ENCODE measurements around the gene C1QTNF7.

DNA sequence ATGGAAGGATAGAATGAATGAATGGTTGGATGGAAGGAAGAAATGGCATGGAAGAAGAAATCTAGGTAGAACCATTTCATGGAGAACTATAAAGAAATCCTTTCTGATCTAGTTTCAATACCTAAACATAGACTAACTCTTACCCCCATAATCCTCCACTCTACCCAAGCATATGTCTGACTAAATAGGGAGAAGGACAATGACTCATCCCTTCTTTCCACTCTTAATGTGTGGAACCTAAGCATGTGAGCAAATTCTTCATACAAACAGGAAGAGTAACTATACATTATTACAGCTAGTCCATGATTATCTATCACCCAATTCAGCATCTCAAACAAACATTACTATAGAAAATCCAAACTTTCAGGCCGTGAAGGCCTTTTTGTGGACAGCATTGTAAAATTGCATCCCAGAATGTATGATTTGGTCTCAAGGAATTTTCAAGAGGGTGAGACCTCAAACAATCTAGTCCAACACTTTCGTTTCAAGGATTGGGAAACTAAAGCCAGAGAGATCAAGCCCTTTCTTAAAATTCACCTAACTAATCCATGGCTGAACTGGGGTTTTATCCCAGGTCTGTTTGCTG, 11.2 kb downstream of the C1QTNF7 start:
- TF ChIP-seq CTCF (CRISPR knock-in tag; IDR thresholded peaks at IDR 0.05) (no peak), KLF16 (CRISPR knock-in tag; IDR thresholded peaks at IDR 0.05) (no peak), CC2D1A (CRISPR knock-in tag; IDR thresholded peaks at IDR 0.05) (no peak), ZSCAN30 (CRISPR knock-in tag; IDR thresholded peaks at IDR 0.05) (no peak), POLR2AphosphoS5 (IDR thresholded peaks at IDR 0.05; ENCODE audit: low read depth, low read length) (no peak), TAF15 (IDR thresholded peaks at IDR 0.05; ENCODE audit: low read depth, low read length, poor library complexity, severe bottlenecking) (no peak), NFIC (IDR thresholded peaks at IDR 0.05; ENCODE audit: low read length) (no peak), REST (IDR thresholded peaks at IDR 0.05; ENCODE audit: borderline replicate concordance in 1 of 2, low read depth in 1 of 2, low read length in 2 of 2) (no peak), ZNF501 (CRISPR knock-in tag; IDR thresholded peaks at IDR 0.05) (no peak), ZFP36 (IDR thresholded peaks at IDR 0.05; ENCODE audit: borderline replicate concordance, low read depth, low read length, partially characterized antibody) (no peak), KDM5A (IDR thresholded peaks at IDR 0.05; ENCODE audit: borderline replicate concordance, low read length) (no peak)
